HG03439 (cell line): ENCODE results near the gene RPL5.

Experiments
- ATAC-seq: cut with Tn5 transposase; IDR thresholded peaks from one replicate; pipeline ENCODE4 v1.9.1; 2021; ENCODE audit warnings: mild to moderate bottlenecking, moderate library complexity; ENCODE audit not compliant: unreplicated experiment

RPL5 gene

GRCh38 chr1:92817986-92818764 lies 13.7 kb upstream of the RPL5 start:
- peak; percentile 76 for ATAC-seq

GRCh38 chr1:92820024-92820423 lies 11.8 kb upstream of the RPL5 start:
- no peak for ATAC-seq

GRCh38 chr1:92820551-92820950 lies 11.3 kb upstream of the RPL5 start:
- ATAC-seq = no peak

GRCh38 chr1:92822879-92823278 lies 9.0 kb upstream of the RPL5 start:
- ATAC-seq = no peak

- ATAC-seq = no peak
Measured at GRCh38 chr1:92826792-92827191, 5.0 kb upstream of the RPL5 start.

- ATAC-seq = no peak
Measured at GRCh38 chr1:92831368-92831761, 475 bp upstream of the RPL5 start.

GRCh38 chr1:92832537-92833114 lies 786 bp downstream of the RPL5 start:
- ATAC-seq = no peak

- ATAC-seq = no peak
Measured at GRCh38 chr1:92833840-92834239, 2.0 kb downstream of the RPL5 start.

GRCh38 chr1:92834617-92835016 lies 2.8 kb downstream of the RPL5 start:
- no peak for ATAC-seq

GRCh38 chr1:92837062-92837461 lies 5.2 kb downstream of the RPL5 start:
- no peak for ATAC-seq

- no peak for ATAC-seq
Measured at GRCh38 chr1:92838519-92838918, 6.7 kb downstream of the RPL5 start.

- ATAC-seq = no peak
Measured at GRCh38 chr1:92839442-92839841, 7.6 kb downstream of the RPL5 start.

- no peak for ATAC-seq
Measured at GRCh38 chr1:92840600-92840999, 8.8 kb downstream of the RPL5 start.

GRCh38 chr1:92842082-92843045 lies 10.5 kb downstream of the RPL5 start:
- ATAC-seq = no peak

GRCh38 chr1:92843046-92843423 lies 11.2 kb downstream of the RPL5 start:
- ATAC-seq = no peak

GRCh38 chr1:92843429-92844352 lies 11.9 kb downstream of the RPL5 start:
- no peak for ATAC-seq

- ATAC-seq = no peak
Measured at GRCh38 chr1:92844439-92844838, 12.6 kb downstream of the RPL5 start.

GRCh38 chr1:92845908-92846307 lies 14.1 kb downstream of the RPL5 start:
- no peak for ATAC-seq

GRCh38 chr1:92848201-92848600 lies 16.4 kb downstream of the RPL5 start:
- ATAC-seq = no peak

- no peak for ATAC-seq
Measured at GRCh38 chr1:92850019-92850418, 18.2 kb downstream of the RPL5 start.

GRCh38 chr1:92851729-92852128 lies 19.9 kb downstream of the RPL5 start:
- no peak for ATAC-seq
